HepG2 (cell line): Measurements from ENCODE around the gene AARS1. TPM values are rescaled to one million over a fixed set of nuclear protein-coding genes. Genes with fewer than 3 reads are reported as not detected.

ENCODE experiments used
- ELF4 ChIP-seq: sonication (generic); formaldehyde crosslinking; IDR thresholded peaks from 2 replicates; pipeline ENCODE4 v1.5.0; 2020; ENCODE audit warnings: missing genetic modification reagents, mild to moderate bottlenecking, moderate library complexity, borderline replicate concordance
- FUBP1 ChIP-seq: sonication (generic); formaldehyde crosslinking; IDR thresholded peaks from 2 replicates; pipeline ENCODE4 v1.5.1; 2020; ENCODE audit warnings: missing genetic modification reagents, mild to moderate bottlenecking, borderline replicate concordance
- HBP1 ChIP-seq: IDR thresholded peaks from 2 replicates; pipeline ENCODE4 v1.6.1; 2016; ENCODE audit warnings: low read depth, control low read depth
- HDAC1 ChIP-seq: sonication (generic); formaldehyde crosslinking; IDR thresholded peaks from 2 replicates; pipeline ENCODE4 v1.5.1; 2020; ENCODE audit warnings: mild to moderate bottlenecking, missing genetic modification reagents
- HNF1A ChIP-seq, 2 experiments: sonication (generic) in 1 of 2; formaldehyde crosslinking in 1 of 2; IDR thresholded peaks; 2 replicates each; pipeline versions ENCODE4 v1.4.0 to v1.6.1; 2016 to 2020; ENCODE audit warnings: borderline replicate concordance in 1 of 2, low read depth in 1 of 2, mild to moderate bottlenecking in 1 of 2, missing genetic modification reagents in 1 of 2
- ZBTB39 ChIP-seq: sonication (generic); formaldehyde crosslinking; IDR thresholded peaks from 2 replicates; pipeline ENCODE4 v1.5.0; 2020; ENCODE audit warnings: missing genetic modification reagents
- ZBTB49 ChIP-seq: sonication (generic); formaldehyde crosslinking; IDR thresholded peaks from 2 replicates; pipeline ENCODE4 v1.4.0; 2020; ENCODE audit warnings: missing genetic modification reagents, borderline replicate concordance
- ZNF24 ChIP-seq: fragments of 450-650 bp; IDR thresholded peaks from 2 replicates; pipeline ENCODE4 v1.6.1; 2017; ENCODE audit warnings: antibody characterized with exemption, mild to moderate bottlenecking
- ZNF616 ChIP-seq: sonication (generic); formaldehyde crosslinking; IDR thresholded peaks from 2 replicates; pipeline ENCODE4 v1.5.0; 2020; ENCODE audit warnings: low read depth, mild to moderate bottlenecking, missing genetic modification reagents
- polyA plus RNA-seq, 8 experiments: library from polyadenylated mRNA; depleted of rRNA in 3 of 8; stranded (reverse) in 7 of 8; unstranded in 1 of 8; fragments of >200 nt; fragmentation: Illumina TruSeq in 4 of 8; extraction: Trizol in 4 of 8; gene quantifications; 2 replicates each; pipeline versions ENCODE4 v1.2.1 to v1.2.3, GENCODE V29; 2011 to 2016; ENCODE audit warnings: low read depth in 4 of 8, missing spikeins in 1 of 8, mixed read lengths in 1 of 8; ENCODE audit not compliant: insufficient read depth in 1 of 8
- total RNA-seq, 5 experiments: library from RNA; depleted of rRNA; stranded (reverse); fragments of >200 nt; fragmentation: Illumina TruSeq; extraction: Trizol; gene quantifications; 2 replicates each; pipeline ENCODE4 v1.2.3, GENCODE V29; 2016; ENCODE audit warnings: low read depth in 1 of 5

Gene AARS1
- total and polyA plus RNA-seq, 2 of the 13 experiments (the other 11 are each of a cell fraction or from before 2014, with no cell fraction given), result 107 to 132 TPM

GRCh38 chr16:70251629-70252354 is 37.5 kb downstream of the AARS1 start, which contains the start of gene EXOSC6 (continued):
- TF ChIP-seq HNF1A (IDR thresholded peaks at IDR 0.05; ENCODE audit: low read depth), result no peak
- TF ChIP-seq HNF1A (CRISPR knock-in tag; IDR thresholded peaks at IDR 0.05; ENCODE audit: borderline replicate concordance), result peak; percentile 84; the same call in 1 of the 2 replicates
- peak; percentile 86; the same call in 1 of the 2 replicates for TF ChIP-seq ZBTB49
- TF ChIP-seq FUBP1 (CRISPR knock-in tag), result 0 out of 2 replicates have a peak, but pooled peaks have one; percentile 69
- TF ChIP-seq ZNF616 (CRISPR knock-in tag), result peak; percentile 90
- TF ChIP-seq HBP1, result peak; percentile 98; the same call in 1 of the 2 replicates
- TF ChIP-seq ZBTB39, result peak; percentile 13; the same call in 1 of the 2 replicates
- peak; percentile 84; the same call in 1 of the 2 replicates for TF ChIP-seq ELF4
- peak; percentile 46; the same call in 1 of the 2 replicates for TF ChIP-seq ZNF24
- peak; percentile 99 for TF ChIP-seq HDAC1 (CRISPR knock-in tag)
